ENCODE data around the gene UBAC2. TPM values are rescaled to one million over a fixed set of nuclear protein-coding genes. Genes with fewer than 3 reads are reported as not detected.

Gene UBAC2
- total RNA-seq, 1 donor from 2014 or later, result 59.8 TPM

DNA sequence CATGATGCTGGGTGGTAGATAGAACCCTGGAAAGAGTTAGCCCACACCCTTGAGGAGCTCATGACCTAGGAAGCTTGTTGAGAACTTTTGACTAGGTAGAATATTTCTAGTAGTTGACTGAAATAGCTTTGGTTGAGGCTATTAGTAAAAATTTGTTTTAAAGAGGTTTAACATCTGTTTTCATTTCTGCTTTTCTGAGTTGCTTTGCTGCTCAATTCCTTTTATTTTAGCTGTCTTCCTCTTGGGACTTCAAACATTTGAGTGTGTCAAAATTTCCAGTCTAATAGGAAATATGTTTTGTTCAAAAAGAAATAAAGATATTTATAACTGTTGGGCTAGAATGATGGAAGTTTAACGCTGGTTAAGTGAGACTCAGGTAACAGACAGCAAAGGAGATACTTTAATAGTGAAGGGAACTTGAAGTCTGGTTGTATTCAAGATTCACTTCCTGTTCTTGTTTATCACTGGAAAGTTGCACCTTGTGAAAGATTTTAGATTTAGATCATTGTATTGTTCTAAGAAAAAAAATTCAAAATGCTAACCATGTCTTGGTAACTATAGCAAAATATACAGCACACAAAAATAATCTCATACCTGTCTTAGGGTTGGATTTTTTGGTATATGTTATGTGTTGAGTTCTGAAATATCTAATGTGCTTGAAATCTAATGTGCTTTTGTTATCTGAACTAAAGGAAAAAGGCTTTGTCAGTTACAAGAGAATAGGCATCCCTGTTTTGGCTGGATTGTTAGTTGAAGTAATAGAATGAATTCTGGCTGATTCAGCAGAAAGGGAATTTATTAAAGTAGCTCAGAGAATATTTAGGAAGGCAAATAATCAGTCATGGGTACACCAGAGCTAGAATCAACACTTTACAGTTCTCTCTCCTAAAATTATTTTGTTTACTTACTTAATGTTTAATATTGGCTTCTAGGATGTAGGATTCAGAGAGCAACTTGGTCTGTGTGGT, 81.9 kb downstream of the UBAC2 start:
- Mint-ChIP-seq H3K27me3 (ENCODE audit: low read depth) (no peaks in the 10 kb centered on the region), H3K4me3 (no peak overlapping the region), H3K4me1 (no peaks in the 10 kb centered on the region), H3K9me3 (no peaks in the 10 kb centered on the region), H3K36me3 (ENCODE audit: low read depth) (peaks cover 3% of the 10 kb centered on the region), H3K27ac (ENCODE audit: unreplicated experiment) (no peak overlapping the region)
- TF ChIP-seq, protein P1, sequence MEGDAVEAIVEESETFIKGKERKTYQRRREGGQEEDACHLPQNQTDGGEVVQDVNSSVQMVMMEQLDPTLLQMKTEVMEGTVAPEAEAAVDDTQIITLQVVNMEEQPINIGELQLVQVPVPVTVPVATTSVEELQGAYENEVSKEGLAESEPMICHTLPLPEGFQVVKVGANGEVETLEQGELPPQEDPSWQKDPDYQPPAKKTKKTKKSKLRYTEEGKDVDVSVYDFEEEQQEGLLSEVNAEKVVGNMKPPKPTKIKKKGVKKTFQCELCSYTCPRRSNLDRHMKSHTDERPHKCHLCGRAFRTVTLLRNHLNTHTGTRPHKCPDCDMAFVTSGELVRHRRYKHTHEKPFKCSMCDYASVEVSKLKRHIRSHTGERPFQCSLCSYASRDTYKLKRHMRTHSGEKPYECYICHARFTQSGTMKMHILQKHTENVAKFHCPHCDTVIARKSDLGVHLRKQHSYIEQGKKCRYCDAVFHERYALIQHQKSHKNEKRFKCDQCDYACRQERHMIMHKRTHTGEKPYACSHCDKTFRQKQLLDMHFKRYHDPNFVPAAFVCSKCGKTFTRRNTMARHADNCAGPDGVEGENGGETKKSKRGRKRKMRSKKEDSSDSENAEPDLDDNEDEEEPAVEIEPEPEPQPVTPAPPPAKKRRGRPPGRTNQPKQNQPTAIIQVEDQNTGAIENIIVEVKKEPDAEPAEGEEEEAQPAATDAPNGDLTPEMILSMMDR (conservative IDR thresholded peaks at IDR 0.05), result no peak
- no peak for DNase-seq (ENCODE audit: low read depth, low spot score)

DNA sequence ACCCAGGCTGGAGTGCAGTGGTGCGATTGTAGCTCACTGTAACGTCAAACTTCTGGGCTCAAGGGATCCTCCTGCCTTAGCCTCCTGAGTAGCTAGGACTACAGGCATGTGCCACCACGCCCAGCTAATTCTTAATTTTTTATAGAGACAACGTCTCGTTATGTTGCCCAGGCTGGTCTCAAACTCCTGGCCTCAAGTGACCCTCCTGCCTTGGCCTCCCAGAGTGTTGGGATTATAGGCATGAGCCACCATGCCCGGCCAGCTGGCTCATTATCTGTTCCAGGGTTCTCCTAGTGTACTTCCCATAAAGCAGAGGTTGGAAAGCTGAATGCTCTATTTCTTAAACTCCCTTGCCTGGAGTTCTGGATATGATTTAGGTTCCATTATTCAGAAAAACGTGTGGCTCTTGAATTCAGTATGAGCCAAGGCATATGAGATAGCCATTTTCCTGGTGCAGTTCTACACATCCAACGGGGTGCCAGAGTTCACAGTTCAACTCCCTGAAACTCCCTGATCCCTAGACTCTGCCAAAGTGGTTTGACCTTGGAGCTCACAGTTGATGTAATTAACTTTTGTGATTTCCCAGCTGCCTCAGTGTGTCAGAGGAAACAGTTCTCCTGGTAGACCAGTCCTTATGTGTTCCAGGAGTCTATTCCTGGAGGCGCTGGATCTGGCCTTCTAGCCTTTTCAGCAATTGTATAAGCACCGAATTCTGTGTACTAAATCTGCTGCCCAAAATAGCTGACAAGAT, 85.0 kb downstream of the UBAC2 start:
- DNase-seq (ENCODE audit: low read depth, low spot score), result no peak
- TF ChIP-seq, protein P1 (conservative IDR thresholded peaks at IDR 0.05), result no peak
- Mint-ChIP-seq H3K4me1 (no peaks in the 10 kb centered on the region), H3K9me3 (no peaks in the 10 kb centered on the region), H3K36me3 (ENCODE audit: low read depth) (no peaks in the 10 kb centered on the region), H3K4me3 (no peak overlapping the region), H3K27me3 (ENCODE audit: low read depth) (no peaks in the 10 kb centered on the region), H3K27ac (ENCODE audit: unreplicated experiment) (no peak overlapping the region)

- Mint-ChIP-seq H3K4me1 (no peaks in the 10 kb centered on the region), H3K4me3 (no peak overlapping the region), H3K36me3 (ENCODE audit: low read depth) (no peaks in the 10 kb centered on the region), H3K9me3 (no peaks in the 10 kb centered on the region), H3K27ac (ENCODE audit: unreplicated experiment) (no peak overlapping the region), H3K27me3 (ENCODE audit: low read depth) (no peaks in the 10 kb centered on the region)
- TF ChIP-seq, protein P1 (conservative IDR thresholded peaks at IDR 0.05), result no peak
- DNase-seq (ENCODE audit: low read depth, low spot score), result no peak
These were observed 86.9 kb downstream of the UBAC2 start for GRCh38 chr13:99287551-99287950.

DNA sequence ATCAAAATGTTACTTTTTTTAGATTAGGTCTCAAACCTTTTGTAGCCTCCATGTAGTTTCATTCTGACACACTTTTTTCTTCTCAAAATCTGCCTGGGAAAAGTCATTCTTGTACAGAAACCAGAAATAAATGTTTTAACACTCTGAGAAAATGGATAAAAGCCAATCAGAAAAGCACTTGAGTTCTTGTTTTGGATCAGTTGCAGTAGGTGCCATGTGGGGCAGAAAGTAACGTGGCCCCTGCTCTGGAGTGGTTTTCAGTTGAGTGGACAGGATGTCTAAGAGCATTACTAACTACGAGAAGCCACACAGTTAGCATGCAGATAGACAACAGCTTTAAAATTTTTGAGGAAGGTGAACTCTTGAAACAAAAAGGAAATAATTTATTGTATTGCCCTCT, 87.4 kb downstream of the UBAC2 start:
- TF ChIP-seq, protein P1 (conservative IDR thresholded peaks at IDR 0.05), result no peak

GRCh38 chr13:99289271-99289670, 88.6 kb downstream of the UBAC2 start:
- no peaks in the 10 kb centered on the region for H3K36me3 Mint-ChIP-seq (ENCODE audit: low read depth)
- no peak overlapping the region for H3K4me3 Mint-ChIP-seq
- TF ChIP-seq, protein P1 (conservative IDR thresholded peaks at IDR 0.05), result no peak

More for the DNA sequence above, 87.4 kb downstream of the UBAC2 start:
- no peak overlapping the region for H3K27ac Mint-ChIP-seq (ENCODE audit: unreplicated experiment)
- no peaks in the 10 kb centered on the region for H3K4me1 Mint-ChIP-seq
- H3K4me3 Mint-ChIP-seq, result no peak overlapping the region
- no peaks in the 10 kb centered on the region for H3K36me3 Mint-ChIP-seq (ENCODE audit: low read depth)
- H3K27me3 Mint-ChIP-seq (ENCODE audit: low read depth), result no peaks in the 10 kb centered on the region
- no peak for DNase-seq (ENCODE audit: low read depth, low spot score)
- no peaks in the 10 kb centered on the region for H3K9me3 Mint-ChIP-seq

More at GRCh38 chr13:99289271-99289670, 88.6 kb downstream of the UBAC2 start:
- Mint-ChIP-seq H3K27me3 (ENCODE audit: low read depth) (no peaks in the 10 kb centered on the region), H3K9me3 (no peaks in the 10 kb centered on the region), H3K4me1 (no peaks in the 10 kb centered on the region), H3K27ac (ENCODE audit: unreplicated experiment) (peak overlapping the region; percentile 54)
- no peak for DNase-seq (ENCODE audit: low read depth, low spot score)

Data from neural crest cell (in vitro differentiated cells).